Uterus (tissue), 2 donors: ENCODE results near the gene HYCC1.

Experiments
- CTCF ChIP-seq, 4 experiments: fragments of 200-600 bp in 2 of 4; fragments of 450-650 bp in 2 of 4; sonication (generic) in 2 of 4; IDR thresholded peaks; one replicate each; pipeline ENCODE4 v1.5.1; 2016 to 2019; ENCODE audit warnings: antibody characterized with exemption in 4 of 4, mild to moderate bottlenecking in 2 of 4, moderate library complexity in 1 of 4
- POLR2A ChIP-seq, 2 donors: fragments of 450-650 bp; IDR thresholded peaks; one replicate each; pipeline ENCODE4 v1.6.1; 2016; ENCODE audit warnings: antibody characterized with exemption in 2 of 2, mild to moderate bottlenecking in 1 of 2, moderate library complexity in 1 of 2

GRCh38 chr7:22995011-22995410 is 18.9 kb downstream of the HYCC1 start:
- TF ChIP-seq CTCF (IDR thresholded peaks at IDR 0.05) (no peak), POLR2A (IDR thresholded peaks at IDR 0.05) (no peak)
